Esophagus mucosa (tissue), 1 donor: Measurements from ENCODE around the gene CHSY1. TPM values are rescaled to one million over a fixed set of nuclear protein-coding genes. Genes with fewer than 3 reads are reported as not detected.

Experiments
- ATAC-seq: fragments of 200-7000 bp; cut with Tn5 transposase; one replicate; pipeline ENCODE4 v1.9.1; 2020
- total RNA-seq: library from RNA; stranded (reverse); gene quantifications from one replicate; pipeline ENCODE4 v1.2.4, GENCODE V29; 2023
- donor health status: DM: yes; HTN: yes; CAD: no.

Gene CHSY1
- total RNA-seq, 1 donor from 2014 or later: 10.0 TPM

DNA sequence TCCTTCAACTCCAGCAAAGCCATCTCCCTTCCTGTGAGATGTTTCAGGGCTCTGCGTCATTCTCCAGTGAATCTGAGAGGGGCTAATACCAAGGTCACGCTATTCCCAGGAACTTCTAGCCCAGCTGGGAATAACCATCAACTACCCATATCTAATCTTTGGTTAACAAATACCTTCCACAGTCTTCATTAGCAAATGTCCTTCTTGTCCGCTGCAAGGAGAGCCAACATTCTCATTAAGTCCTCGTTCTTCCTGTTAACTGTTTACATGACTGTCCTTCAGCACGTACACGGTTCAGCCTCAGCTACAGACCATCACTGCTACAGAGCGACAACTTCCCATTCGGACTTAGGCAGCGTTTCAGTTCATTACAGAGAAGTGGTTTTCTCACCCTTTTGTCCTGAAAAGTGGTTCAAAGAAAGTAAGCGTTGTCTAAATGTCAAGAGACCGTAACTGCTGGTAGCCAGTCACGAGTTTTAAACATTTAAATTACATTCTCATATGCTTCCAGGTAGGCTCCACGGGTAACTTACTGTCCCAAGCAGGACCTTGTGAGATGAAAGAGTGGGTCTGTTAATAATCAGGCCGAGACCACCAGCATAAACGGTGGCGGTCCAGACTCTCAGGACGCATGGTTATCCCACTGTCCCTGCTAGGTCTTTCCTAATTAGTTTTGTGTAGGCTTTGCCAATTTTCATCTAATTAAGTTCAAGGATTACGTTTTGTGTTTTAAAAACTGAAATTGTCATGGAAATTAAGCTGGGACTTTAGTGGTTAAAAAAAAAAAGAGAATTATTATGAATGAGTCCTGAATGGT is 63.8 kb downstream of the CHSY1 start:
- no peak for ATAC-seq

DNA sequence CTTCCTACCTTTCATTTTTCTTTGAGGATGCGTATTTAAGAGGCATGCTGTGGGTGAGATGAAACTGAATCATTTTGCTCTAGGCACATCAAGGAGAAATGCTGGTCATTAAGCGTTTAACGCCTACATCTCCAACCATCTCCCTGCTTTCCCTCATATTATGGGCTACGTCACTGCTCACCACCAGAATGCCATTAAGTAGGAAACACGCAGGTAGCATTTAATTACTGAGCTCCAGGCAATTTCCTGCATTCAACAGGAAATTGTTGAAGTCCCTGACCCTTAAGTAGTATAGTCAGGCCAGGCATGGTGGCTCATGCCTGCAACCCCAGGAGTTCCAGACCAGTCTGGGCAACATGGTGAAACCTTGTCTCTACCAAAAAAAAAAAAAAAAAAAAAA is 66.1 kb downstream of the CHSY1 start:
- no peak for ATAC-seq

DNA sequence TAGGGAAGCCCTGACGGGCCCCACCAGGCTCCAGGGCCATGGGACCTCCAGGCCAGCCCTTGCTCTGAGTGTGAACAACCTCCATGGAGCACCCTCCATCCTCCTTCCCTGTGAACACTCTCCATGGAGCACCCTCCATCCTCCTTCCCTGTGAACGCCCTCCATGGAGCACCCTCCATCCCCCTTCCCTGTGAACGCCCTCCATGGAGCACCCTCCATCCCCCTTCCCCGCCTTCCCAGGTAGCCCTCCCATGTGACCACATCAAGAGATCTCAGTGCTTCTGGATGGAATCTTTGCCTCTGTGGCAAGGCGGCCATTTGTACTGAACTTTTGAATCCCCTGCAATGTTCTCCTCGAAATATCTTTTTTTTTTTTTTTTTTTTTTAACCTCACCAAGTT is 66.5 kb downstream of the CHSY1 start:
- ATAC-seq: no peak

DNA sequence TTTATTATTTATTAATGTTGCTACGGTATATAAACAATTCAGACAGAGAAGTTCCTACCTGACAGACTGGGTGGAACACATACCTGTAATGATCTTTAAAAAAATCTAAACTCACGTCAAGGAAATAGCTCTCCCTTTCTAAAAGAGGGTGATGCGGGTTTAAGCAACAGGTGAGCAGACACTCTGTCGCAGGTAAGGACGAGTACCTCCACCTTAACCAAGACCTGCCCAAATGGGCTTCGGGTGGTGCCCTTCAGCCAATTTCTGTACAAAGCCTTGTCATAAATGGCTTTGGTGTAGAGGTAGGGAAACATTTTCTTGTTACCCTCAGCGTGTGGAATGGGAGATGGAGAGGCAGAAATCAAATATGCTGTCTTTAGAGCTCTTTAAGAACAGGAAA is 67.0 kb downstream of the CHSY1 start:
- no peak for ATAC-seq

DNA sequence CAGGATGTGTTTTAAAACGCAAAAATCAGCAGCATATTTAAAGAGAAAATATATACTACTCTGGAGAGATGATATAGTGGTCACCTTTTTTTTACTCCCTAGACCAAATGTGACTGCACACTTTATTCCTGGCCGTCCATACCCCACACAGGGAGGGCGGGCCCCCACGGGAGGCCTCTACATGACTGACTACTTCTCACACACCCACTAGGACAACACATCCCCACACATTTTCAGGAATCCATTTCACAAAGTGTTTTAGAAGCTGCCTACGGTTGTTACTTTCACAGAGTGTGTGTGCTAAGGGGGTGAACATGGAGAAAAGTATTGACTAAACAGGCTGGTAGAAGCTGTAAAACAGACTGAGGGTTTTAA is 67.9 kb downstream of the CHSY1 start:
- ATAC-seq: no peak

DNA sequence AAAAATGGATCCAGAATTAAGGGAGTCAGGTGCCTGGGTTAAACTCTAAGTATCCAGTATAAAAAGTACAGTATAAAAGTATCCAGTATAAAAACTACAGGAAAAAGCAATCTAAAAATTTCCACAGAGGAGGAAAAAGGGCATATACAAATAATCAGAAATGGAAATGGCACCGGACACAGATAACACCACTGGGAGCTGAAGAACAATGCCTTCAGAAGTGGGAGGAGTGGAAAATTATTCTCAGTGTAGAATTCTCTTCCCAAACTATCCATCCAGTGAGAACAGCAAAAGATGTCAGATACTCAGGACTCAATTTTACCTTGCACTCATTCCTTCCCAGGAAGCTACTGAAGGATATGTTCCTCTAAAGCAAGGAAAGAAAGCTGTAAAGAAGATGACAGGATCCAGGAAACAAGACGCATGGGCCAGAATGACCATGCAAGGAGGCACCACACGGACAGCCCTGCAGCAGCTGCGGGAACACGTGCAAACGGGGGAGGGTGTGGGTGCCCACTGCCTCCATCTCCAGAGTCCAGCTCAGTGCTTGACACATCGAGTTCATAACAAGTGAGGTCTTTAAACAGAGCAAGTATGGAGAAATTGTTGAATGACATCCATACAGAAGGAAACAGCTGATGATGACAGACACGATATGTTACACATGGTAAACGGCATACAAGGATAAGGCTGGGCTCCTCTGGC is 68.5 kb downstream of the CHSY1 start:
- no peak for ATAC-seq

DNA sequence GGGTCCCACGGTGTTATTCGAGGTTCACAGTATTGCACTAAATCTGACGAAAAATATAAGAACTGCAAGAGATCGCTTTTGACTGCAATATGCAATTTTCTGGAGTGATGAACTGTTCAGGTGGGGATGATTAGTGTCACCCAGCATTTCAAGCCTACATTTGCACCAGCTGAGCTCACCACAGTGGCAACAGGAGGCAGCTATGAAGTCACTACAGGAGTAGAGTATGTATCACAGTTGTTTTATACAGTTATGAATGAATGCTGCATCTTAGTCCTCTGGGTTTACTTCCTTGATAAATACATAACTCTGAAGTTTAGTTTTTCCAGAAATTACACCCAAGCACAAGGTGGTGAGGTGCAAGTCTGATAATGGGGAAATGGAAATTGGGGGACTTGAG is 69.6 kb downstream of the CHSY1 start:
- ATAC-seq: no peak

DNA sequence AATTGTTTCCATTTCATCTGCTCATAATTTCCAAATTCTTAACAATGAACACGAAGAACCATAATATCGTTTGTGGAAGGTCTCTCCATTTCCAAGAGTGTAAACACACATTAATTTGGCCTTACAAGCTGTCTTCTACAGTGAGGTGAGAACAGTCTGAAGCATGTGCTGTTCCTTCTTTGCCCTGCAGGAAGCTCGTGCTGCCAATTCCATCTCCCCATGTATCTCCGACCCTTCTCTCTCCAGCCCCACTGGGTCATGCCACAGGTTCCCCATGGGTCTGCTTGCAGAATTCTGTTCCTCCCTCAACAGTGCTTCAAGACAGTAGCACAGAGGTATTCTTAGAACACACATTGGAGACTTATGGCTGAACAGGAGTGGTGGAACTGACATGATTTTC is 70.5 kb downstream of the CHSY1 start:
- ATAC-seq: no peak

DNA sequence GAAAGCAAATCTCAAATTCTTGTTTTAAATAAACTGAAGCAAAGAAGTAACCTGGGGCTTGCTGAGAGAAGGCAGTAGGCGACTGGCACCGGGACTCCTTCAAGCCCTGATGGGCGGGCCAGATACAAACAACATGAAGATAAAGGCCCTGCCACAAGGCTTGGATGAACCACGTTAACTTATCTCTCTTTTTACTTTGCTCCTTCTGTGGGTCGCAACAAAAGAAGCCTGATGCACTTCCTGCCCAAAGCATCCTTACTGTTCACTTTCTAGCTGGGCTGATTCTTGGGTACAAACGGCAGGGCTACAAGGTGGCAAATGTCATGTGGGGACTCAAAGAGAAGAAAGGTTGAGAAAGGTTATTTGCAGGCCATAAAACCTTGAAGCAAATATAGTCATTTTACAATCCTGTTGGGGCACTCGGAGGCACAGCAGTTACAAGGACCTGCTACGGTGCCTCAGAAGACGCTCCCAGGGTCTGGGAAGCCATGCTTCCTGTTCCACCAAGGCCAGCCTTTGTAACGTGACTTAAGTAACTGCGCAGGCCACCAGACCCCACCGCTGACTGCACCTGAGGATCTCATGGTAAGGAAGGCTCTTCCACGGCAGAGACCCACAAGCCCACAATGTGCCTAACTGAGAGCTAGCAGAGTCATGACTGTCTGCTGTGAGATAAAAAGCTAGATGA is 71.1 kb downstream of the CHSY1 start:
- ATAC-seq: no peak

DNA sequence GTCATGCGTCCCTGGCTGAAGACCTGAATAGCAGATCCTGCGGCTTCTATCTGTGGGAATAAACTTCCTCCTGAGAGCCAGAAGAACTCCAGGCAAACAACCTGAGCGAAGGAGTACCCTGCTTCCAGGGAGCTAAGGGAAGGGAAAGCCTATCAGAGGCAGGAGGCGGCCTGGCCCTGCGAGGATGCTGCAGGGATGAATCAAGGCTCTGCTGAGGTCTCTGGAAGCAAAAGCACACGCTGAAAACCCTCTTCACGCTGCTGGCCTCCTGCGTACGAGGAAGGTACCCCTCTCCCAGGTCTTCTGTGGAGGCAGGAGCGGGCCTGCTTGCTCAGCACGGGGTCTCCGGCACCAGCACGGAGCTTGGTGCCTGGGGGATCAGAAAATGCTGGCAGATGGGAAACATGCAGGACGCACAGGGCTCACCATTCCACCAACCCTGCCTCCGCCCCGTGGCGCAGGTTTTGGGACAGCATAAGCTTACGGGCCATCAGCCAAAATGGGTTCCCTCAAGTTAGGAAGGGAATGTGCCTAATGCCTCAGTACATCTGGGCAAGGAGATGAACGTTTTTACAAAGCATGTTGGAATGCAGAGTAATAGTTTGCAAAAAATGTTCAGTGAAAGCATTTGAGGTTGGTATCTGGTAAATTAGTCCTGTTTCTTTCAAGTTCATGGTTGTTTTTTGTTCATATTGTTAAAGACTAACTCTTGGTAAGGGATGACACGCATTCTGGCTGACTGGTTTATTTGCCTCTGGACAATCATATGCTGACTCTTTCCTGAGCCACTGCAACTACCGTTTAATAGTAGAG is 72.3 kb downstream of the CHSY1 start:
- no peak for ATAC-seq

DNA sequence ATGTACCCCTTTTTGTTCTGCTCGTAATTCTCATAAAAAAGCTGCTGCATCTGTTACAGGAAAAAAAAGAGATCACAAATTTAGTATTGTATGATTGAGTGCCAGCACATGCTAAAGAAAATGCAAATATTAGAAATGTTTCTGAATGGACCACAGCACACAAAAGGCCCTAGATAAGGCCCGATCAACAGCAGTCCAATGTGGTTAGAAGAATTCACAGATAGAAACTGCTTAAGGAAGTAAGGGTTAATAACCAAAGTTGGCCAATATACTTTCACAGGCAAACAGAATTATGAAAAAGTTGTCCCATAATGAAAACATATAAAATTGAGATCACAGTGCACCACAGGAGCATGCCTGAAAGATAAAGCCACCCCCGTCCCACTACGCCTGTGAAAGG is 72.9 kb downstream of the CHSY1 start:
- no peak for ATAC-seq

DNA sequence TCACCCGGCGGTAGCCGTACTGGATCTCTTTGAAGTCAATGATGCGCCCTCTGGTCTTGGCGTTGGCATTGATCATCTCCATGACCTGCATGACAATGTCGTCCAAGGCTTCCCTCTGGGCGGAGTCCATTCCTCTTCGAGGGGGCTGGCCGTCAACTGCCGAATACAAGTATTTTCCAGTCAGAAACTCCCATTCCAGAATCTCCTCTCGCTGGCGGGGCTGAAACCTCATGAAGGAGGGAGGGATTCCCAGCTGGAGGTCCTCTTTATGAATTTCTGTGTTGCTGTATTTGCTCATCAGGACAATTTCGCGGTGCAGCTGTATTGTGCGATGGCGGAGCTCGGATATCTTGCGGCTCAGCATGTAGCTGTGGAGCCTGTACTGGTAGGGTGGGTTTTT is 73.4 kb downstream of the CHSY1 start:
- no peak for ATAC-seq

DNA sequence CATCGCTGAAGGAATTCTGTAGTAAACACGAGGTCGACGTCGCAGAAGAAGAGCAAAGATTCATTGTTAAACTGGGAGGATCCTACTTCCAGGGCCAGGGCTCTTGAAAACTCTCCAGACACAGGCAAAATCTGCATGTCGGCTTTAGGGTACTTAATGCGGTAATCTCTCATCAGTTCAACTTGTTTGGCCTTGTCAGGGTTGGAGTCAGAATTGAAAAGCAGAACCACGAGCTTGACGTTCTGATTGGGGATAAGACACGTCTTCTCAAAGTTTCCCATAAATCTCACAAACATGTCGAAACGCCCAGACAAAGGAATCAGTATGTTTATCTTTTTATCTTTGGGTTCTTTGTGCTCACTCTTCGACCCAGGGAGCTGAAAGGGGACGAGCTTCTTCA is 74.0 kb downstream of the CHSY1 start:
- ATAC-seq: no peak

DNA sequence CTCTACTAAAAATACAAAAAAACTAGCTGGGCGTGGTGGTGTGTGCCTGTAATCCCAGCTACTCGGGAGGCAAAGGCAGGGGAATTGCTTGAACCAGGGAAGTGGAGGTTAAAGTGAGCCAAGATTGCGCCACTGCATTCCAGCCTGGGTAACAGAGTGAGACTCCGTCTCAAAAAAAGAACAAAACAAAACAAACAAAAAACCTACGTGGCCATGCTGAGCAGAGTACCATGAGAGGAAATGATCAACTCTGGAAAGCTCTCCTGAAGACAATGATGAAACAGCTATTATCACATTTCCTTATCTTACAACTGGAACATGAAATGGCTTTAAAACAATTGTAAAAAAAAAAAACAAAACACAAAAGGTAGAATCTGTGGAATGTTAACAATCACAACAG is 75.2 kb downstream of the CHSY1 start:
- ATAC-seq: no peak

DNA sequence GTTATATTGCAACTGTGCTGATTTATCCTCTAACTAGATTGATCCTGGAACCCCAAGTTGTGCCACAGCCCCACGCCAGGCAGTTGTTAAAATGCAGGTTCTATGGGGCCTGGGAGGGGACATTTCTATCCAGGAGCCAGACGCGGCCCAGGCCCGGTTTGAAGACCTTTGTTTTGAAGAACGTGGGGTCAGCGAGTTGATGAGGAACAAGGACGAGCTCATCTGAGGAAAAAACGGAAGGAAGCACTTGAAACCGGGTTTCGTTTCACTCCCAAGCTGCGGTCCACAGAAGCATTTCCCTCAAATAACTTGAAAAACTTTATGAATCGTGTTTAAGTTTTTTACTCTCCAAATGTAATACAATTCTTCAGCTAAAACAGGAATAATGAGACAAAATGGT is 76.4 kb downstream of the CHSY1 start:
- no peak for ATAC-seq

DNA sequence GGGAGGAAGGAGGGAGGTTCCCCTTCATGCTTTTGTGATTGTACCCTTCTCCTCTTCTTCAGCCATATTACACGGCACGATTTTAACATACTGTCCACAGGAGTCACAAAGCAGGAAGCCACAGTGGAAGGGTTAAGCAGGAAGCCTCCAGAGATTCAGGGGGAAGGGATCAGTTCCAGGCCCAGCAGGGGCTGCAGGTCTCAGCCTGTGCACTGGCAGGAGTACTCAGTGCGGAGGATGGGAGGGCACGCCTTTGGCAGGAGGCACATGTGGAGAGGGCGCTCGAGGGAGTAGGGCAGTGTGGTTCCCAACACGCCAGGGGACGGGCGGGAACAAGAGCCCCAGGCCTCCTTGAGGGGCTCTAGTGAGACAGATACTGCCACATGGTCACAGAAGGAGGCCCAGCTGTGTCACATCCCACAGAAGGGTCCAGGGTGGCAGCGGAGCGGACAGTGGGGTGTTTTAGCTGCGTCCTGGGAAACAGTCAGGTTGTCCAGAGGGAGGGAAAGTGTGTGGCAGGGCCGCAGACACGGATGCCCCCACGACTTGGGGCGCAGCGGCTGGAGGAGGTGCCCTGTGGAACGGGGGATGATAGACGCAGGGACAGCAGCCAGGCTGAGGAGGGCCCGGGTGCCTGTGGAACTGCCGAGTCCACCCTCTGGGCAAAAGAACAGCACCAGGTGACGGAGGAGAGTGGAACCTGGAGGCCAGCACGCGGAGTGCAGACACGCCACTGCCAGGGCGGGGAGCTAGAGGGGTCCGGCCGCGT is 77.5 kb downstream of the CHSY1 start:
- peak; percentile 86 for ATAC-seq

DNA sequence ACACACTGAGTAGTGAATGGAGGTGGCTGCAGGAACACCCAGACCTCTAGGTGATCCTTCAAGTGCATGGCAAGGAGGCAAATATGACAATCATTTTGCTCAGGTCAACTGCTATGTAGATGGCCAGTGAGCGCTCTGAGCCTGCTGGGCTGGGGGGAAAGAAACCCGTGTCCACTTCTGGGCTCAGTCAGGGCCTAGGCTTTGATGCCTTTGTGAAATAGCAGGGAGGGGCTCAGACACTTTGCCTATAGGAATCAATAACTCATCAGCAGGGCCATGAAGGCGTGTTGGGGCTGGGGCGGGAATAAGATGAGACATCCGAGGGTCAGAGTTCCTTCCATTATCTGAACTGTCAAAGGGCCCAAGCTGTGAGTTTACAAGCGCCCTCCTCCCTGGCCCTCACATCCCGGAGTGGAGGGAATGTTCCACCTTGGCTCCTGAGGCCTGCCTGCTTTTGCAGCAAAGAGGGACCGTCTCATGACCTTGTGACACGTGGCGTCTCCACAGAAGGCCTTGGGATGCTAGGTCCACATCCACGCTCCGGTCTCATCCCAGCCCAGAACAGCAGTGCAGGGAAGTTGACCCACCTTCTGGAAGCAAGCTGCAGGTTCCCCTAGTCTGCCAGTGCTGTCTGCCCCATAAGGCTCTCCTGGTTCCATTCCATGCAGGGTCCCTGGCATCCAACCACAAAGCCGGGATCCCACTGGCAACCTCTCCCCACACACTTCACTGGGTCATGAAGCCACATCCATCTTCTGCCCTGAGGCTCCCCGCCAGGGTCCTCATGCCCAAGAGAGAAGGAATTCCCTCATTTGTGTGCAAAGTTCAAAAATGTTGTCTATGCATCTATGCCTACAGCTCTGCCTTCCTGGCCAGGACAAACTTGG is 78.4 kb downstream of the CHSY1 start:
- no peak for ATAC-seq

DNA sequence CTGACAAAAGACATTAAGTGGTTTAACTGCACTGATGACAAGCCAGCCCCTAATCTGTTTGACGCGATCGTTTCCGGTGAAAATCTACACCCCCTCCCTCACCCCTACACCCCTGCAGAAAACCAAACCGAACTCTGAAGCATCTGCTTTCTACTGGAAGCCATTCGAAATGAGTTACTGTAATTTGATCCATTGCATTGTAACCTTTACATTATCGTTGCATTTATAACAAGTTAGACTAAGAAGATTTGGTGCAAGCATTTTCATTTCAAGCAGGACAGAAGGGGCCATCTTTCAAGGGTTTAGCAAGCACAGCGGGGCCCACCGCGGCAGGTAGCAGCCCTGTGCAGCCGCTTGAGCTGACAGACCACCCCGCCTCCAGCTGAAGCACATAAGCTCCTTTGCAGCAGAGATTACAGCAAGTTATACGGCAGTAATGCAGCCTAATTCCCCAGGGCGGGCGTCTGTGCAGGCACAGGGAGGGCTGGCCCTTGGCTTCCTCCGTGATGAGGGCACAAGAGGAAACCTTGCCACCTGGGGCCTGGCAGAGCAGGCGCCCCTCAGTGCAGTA is 79.3 kb downstream of the CHSY1 start:
- no peak for ATAC-seq

DNA sequence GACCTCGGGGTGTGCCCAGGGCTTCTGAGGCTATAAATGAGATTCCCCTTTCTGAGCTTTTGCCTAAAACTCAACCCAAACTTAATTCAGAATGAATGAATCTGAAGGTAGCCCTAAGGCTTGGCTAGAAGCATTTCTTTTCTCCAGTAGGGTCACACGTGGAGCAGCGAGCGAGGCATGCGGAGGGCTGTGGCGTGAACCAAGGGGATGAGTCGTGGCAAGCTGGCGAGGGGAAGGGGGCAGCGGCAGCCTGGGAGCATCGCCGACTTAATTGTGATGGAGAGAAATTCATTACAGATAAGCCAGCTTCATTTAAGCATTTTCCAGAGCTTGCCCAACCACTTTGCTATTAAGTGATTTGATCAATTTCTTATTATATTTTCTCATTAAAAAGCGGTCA is 79.9 kb downstream of the CHSY1 start:
- no peak for ATAC-seq

DNA sequence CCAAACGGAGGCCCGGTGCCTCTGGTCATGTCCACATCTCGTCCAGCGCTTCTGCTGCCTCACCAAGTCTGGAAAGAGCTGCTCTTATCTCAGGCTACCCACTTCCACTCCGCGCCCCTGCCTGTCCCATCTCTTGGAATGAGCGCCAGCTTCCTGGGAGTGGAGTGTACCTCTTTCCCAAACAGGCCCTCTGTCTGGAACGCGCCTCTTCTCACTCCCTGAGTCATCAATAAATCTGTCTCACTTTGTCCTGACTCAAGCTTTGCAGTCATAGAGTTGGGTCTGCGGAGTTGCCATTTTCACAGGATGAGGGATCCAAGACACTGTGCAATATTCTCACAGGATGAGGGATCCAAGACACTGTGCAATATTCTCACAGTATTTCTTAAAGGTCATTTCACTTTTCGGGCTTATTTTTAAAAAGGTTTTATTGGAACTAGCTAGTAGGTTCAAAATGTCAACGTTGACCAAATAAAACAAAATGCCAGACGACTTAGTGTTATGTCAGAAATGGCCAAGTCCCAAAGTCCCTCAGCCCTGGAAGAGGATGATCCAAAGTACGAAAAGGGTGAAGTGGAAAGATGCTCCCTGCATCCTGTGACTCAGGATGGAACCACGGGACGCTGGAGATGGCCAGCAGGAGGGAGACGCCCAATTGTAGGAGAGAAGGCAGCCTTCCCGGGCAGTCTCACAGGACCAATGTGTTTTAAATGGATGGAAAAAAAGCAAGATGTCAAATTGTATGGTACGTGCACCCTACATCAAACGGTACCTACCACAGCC is 81.1 kb downstream of the CHSY1 start:
- ATAC-seq: peak; percentile 27
